OCI-LY3 (cell line): Measurements from ENCODE around the gene CCND3.

Experiments used
- H2AFZ ChIP-seq: fragments of 200-600, 300-600 bp; shearing (Covaris generic); 2 replicates; pipeline ENCODE4 v1.6.0; 2014; ENCODE audit warnings: antibody characterized with exemption, low read depth, low read length
- H3K27ac ChIP-seq: fragments of 200-600, 300-600 bp; sonication (generic); 2 replicates; pipeline ENCODE4 v1.5.1; 2014; ENCODE audit warnings: mild to moderate bottlenecking, low read length, moderate library complexity, mixed read lengths
- H3K27me3 ChIP-seq: fragments of 200-600, 300-600 bp; sonication (generic); 2 replicates; pipeline ENCODE4 v1.6.1; 2014; ENCODE audit warnings: low read depth, low read length, mixed read lengths
- H3K36me3 ChIP-seq: fragments of 200-600, 300-600 bp; sonication (generic); replicated peaks from 2 replicates; pipeline ENCODE3; 2014; ENCODE audit warnings: low read depth, low read length, mixed read lengths
- H3K4me1 ChIP-seq: fragments of 300-600, 200-600 bp; sonication (generic); 2 replicates; pipeline ENCODE4 v1.6.1; 2014; ENCODE audit warnings: low read length, mixed read lengths
- H3K4me2 ChIP-seq: fragments of 200-600, 300-600 bp; sonication (generic); 2 replicates; pipeline ENCODE4 v1.6.1; 2014; ENCODE audit warnings: low read length, mixed read lengths
- H3K4me3 ChIP-seq: fragments of 300-600, 200-600 bp; sonication (generic); 2 replicates; pipeline ENCODE4 v1.5.1; 2014; ENCODE audit warnings: antibody characterized with exemption, mild to moderate bottlenecking, low read length, moderate library complexity
- H3K79me2 ChIP-seq: fragments of 300-600, 200-600 bp; shearing (Covaris generic); 2 replicates; pipeline ENCODE4 v1.6.1; 2014; ENCODE audit warnings: mild to moderate bottlenecking, low read length, mixed read lengths
- H3K9ac ChIP-seq: fragments of 300-600, 200-600 bp; shearing (Covaris generic); 2 replicates; pipeline ENCODE4 v1.6.0; 2014; ENCODE audit warnings: mild to moderate bottlenecking, low read length, moderate library complexity
- H3K9me3 ChIP-seq: fragments of 200-600, 300-600 bp; shearing (Covaris generic); 2 replicates; pipeline ENCODE4 v1.6.1; 2014; ENCODE audit warnings: low read length, mixed read lengths; ENCODE audit not compliant: insufficient read depth
- H4K20me1 ChIP-seq: fragments of 200-600, 300-600 bp; sonication (generic); 2 replicates; pipeline ENCODE4 v1.6.1; 2016; ENCODE audit warnings: low read length, mixed read lengths; ENCODE audit not compliant: insufficient read depth
- CTCF ChIP-seq: fragments of 200-600, 300-600 bp; sonication (generic); IDR thresholded peaks from 2 replicates; pipeline ENCODE4 v1.5.1; 2014; ENCODE audit warnings: antibody characterized with exemption, low read length, low read depth
- EZH2phosphoT487 ChIP-seq: fragments of 200-600 bp; shearing (Covaris generic); IDR thresholded peaks from 2 replicates; pipeline ENCODE4 v1.6.1; 2018; ENCODE audit warnings: antibody characterized with exemption, mixed run types, low read depth

Gene CCND3

GRCh38 chr6:41941280-41942066, at the start of gene CCND3:
Gene CCND3 (minus strand): TSS chr6:41941808. CDS start chr6:41941649, 159 bp downstream.
- TF ChIP-seq EZH2phosphoT487, result no peak
- TF ChIP-seq CTCF, result no peak
- peak within 1 kb of the TSS; percentile 7; the same call in 1 of the 2 replicates for H3K27ac ChIP-seq
- H3K4me1 ChIP-seq, result peaks cover 13% of the 10 kb centered on the region
- no peaks in the 10 kb centered on the region for H3K27me3 ChIP-seq
- H3K9ac ChIP-seq, result peak within 1 kb of the TSS; percentile 79
- peak within 1 kb of the TSS; percentile 97 for H2AFZ ChIP-seq
- H3K79me2 ChIP-seq, result peaks cover 13% of the 10 kb centered on the region; the same call in 1 of the 2 replicates
- H3K4me2 ChIP-seq, result peak within 1 kb of the TSS; percentile 88
- peaks cover 4% of the 10 kb centered on the region for H3K36me3 ChIP-seq
- H3K4me3 ChIP-seq, result peak within 1 kb of the TSS; percentile 90
- no peaks in the 10 kb centered on the region for H3K9me3 ChIP-seq
- H4K20me1 ChIP-seq, result peaks cover 5% of the 10 kb centered on the region; the same call in 1 of the 2 replicates

GRCh38 chr6:41986339-41986738, 44.7 kb upstream of the CCND3 start:
- H3K4me3 ChIP-seq, result no peak overlapping the region
- H2AFZ ChIP-seq, result no peak overlapping the region
- no peaks in the 10 kb centered on the region for H4K20me1 ChIP-seq
- TF ChIP-seq EZH2phosphoT487 (no peak), CTCF (no peak)
- no peaks in the 10 kb centered on the region for H3K36me3 ChIP-seq
- no peak overlapping the region for H3K4me2 ChIP-seq
- no peak overlapping the region for H3K27ac ChIP-seq
- H3K4me1 ChIP-seq, result no peaks in the 10 kb centered on the region
- H3K27me3 ChIP-seq, result no peaks in the 10 kb centered on the region
- no peaks in the 10 kb centered on the region for H3K9me3 ChIP-seq
- no peak overlapping the region for H3K9ac ChIP-seq
- H3K79me2 ChIP-seq, result no peaks in the 10 kb centered on the region

- no peak for TF ChIP-seq CTCF
These were observed 43.0 kb upstream of the CCND3 start for GRCh38 chr6:41984623-41985022.

GRCh38 chr6:41976794-41977484, 35.3 kb upstream of the CCND3 start:
- Histone ChIP-seq H3K27ac (peak overlapping the region; percentile 64), H3K9ac (peak overlapping the region; percentile 0; the same call in 1 of the 2 replicates), H3K9me3 (no peaks in the 10 kb centered on the region), H3K36me3 (no peaks in the 10 kb centered on the region), H2AFZ (peak overlapping the region; percentile 68), H3K4me3 (peak overlapping the region; percentile 21; the same call in 1 of the 2 replicates), H3K4me1 (peaks cover 27% of the 10 kb centered on the region), H3K79me2 (no peaks in the 10 kb centered on the region), H4K20me1 (no peaks in the 10 kb centered on the region), H3K4me2 (peak overlapping the region; percentile 43), H3K27me3 (no peaks in the 10 kb centered on the region)
- TF ChIP-seq CTCF (no peak), EZH2phosphoT487 (no peak)

More at GRCh38 chr6:41984623-41985022, 43.0 kb upstream of the CCND3 start:
- no peak overlapping the region for H3K27ac ChIP-seq
- no peaks in the 10 kb centered on the region for H4K20me1 ChIP-seq
- H3K4me1 ChIP-seq, result peaks cover 8% of the 10 kb centered on the region
- no peaks in the 10 kb centered on the region for H3K9me3 ChIP-seq
- no peaks in the 10 kb centered on the region for H3K27me3 ChIP-seq
- H3K36me3 ChIP-seq, result no peaks in the 10 kb centered on the region
- H3K9ac ChIP-seq, result no peak overlapping the region
- H3K4me3 ChIP-seq, result no peak overlapping the region
- H2AFZ ChIP-seq, result no peak overlapping the region
- no peaks in the 10 kb centered on the region for H3K79me2 ChIP-seq
- no peak overlapping the region for H3K4me2 ChIP-seq
